Dedifferentiated amniotic fluid mesenchymal stem cell (primary cell): ENCODE results near the gene IER3.

ENCODE experiments used
- DNase-seq: peaks from one replicate; pipeline ENCODE4 v3.0.0-alpha.2; 2016; ENCODE audit errors: extremely low spot score

The IER3 gene

DNA sequence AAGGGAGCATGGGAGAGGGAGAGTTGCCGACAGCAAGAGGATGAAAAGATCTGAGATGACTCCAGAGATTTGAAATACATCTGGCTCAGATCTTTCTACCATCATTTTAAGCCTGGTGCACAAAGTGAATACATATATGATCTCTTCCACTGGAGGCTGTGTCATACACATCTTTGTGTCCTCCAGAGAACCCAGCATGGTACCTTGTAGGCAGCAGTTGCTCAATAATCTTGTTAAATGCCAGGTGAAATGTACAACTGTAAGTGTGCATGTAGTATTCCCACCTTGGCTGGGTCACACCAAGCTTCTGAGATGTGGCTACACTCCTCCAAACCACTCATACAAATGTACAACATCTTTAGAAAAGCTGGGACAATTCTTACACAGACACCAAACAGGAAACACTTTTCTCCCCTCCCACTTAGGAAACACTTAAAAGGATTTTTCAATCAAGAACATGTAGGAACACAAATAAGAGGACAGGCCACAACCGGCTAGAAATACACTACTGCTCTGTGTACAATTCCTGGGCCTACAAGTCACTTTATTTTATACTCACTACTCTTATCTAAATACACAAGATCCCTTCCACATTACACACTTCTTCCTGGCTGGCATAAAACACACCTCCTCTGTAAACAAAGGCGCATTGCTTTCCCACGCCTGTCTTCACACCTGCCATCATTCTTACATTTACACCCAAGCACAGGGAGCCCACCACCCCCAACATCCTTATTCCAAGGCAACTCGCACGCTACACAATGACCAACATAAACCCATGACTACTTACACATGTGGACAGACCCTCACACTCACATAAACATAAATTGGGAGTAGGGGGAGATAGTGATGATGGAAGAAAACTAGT lies 3.8 kb upstream of the IER3 start:
- no peak for DNase-seq

DNA sequence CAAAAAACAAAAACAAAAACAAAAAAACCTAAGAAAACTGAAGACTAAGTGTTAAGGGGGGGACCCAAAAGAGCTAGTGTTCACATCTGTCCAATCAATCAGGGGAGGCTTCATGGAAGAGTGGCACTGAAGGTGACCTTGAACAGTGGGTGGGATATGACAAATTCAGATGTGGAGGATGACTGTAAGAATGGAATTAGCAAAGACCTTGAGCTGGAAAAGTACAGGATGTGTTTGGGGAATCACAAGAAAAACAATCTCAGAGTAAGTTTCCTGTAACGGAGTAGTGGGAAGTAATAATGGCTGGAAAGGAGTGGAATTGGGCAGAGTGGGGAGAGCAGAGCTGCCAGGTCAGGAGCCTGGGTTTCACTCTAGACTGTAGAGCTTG lies 2.9 kb upstream of the IER3 start:
- DNase-seq, result no peak

DNA sequence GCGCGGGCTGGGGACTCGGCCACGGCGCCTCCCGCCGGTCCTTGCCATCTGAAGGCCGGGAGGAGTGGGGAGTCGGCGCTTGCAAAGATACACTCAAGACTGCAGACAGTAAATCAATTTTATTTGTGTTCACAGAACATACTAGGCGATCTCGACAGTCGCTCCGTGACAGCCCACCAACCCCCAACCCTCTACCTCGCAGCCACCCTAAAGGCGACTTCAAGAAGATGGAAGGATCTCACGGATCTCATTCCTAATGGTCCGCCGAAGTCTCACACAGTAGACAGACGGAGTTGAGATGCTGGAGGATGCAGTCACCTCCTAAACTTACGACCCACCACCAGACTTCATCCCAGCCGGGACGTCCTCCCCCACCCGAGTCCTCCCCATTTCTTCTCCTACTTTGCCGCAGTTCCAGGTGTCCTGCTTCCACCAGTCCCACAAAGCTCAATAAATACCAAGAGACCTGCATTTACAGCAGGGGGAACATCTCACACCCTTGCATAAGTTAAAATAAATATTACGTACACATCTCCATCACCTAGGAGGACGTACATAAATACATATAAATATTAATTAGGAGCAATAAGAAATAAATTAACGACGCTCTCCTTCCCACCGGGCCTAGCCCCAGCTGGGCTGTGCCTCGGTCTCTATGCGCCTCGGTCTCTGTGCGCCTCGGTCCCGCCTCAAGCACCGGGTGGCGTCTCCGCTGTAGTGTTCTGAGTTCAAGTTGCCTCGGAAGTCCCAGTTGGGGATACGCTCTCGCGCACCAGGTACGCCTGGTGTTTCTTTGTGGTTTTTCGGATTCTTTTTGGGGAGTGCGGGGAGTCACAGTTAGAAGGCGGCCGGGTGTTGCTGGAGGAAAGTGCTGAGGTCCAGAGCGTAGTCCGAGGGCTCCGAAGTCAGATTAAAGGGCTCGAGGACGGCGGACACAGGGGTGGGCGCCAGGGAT lies 971 bp downstream of the IER3 start:
- no peak for DNase-seq

DNA sequence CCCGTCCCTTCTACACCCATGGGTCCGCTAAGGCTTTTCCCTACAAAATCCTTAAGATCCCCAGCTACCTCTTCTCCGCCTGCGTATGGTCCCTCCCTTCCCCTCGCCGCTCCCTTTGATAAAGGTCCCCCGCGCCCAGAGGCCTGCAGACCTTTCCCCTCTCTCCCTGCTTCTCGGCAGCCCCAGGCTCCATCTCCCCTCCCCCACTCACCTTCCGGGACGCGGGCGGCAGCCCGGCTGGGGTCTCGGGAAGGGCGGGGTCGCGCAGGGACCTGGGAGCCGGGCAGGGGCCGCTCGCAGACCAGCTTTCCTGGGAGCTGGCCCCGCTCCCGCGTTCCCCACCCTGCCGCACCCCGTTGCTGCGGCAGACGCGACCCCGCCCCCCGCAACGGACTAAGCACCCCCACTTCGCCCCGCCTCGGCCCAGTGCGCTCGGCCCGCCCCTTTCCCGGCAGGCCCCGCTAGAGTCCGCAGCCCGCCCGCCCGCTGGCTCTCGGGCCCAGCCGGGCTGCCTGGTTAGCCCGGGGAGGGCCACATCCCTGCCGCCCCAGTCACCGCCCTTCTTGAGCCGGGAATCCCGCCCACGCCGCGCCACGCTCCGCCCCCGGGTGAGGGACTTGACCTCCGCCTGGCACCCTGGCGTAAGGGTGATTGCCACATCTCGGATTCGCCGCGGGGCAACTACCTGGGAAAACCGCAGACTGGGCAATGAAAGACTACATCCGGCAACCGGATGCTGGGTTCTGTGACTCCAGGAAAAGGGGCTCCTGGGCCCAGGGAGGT lies 1.8 kb downstream of the IER3 start, which contains the start of gene FLOT1:
FLOT1 (minus strand) TSS at position 372 of the 783 bp plus-strand sequence. CDS start 498 bp downstream, outside the sequence.
- DNase-seq, result peak; percentile 90

DNA sequence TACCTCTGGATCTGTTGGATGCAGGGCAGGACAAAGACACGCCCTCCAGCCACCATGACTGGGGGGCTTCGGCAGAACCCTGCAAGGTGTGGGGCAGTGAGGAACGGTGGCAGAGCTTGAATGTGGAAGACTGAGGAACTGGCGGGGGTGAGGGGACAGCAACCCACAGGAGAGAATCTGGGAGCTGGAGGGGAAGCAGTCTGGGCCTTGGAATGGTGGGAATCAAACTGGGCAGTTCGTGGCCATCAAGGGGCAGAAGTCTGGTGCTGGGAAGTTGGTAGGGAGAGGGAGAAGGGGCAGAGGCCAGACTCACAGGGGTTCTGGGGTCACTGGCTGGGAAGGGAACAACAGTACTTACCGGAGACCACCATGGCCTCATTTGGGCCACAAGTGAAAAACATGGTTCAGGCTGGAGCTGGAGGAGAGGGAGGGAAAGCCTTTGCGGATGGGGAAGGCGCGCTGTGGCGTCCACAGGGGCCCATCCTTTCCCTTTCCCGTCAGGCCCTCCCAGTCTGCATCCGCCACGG lies 2.5 kb downstream of the IER3 start:
- DNase-seq, result no peak

DNA sequence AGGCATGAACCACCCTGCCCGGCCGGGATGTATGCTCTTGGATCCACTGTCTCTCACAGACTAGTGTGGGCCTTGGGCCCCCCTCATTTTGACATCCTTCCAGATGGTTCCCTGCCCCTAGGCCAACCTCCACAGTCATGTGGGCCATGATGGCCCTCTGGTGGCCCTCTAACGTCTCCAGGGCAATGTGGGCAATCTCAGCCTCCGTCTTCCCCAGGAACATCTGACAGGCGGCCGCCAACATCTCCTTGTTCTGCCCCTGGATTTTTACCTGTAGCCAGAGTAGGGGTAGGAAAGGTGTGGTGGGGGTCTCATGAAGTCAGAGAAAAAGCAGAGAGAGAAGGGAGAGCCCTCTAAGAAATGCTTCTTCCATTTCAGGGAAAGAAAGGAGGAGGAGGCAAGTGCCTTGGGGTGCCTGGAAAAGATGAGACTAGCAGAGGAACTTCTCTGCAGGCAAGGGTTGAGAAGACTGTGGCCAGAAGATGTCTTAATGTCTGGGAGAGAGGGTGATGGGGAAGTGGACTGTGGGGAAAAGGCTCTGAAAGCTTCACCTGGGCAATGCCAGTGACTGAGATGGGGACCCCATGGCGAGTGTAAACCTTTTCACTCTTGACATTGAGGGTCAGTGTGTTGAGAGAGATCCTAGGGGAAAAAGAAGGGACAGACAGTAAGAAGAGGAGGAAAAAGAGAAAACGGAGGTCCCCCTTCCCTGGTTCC lies 3.1 kb downstream of the IER3 start:
- no peak for DNase-seq

DNA sequence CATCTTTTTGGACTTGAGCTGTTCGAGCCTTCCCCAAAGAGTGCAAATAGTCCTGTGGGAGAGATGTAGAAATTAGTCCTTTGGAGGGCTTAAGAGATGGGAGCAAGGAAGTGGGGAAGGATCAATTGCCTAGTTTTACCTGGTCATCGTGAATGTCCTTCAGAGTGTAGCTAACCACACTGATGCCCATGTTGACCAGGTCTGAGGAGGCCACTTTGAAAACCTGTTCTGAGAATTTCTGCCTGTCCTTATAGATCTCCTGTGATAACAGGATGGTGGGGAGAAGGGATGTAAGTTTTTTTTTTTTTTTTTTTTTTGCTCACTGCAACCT lies 3.8 kb downstream of the IER3 start:
- no peak for DNase-seq

DNA sequence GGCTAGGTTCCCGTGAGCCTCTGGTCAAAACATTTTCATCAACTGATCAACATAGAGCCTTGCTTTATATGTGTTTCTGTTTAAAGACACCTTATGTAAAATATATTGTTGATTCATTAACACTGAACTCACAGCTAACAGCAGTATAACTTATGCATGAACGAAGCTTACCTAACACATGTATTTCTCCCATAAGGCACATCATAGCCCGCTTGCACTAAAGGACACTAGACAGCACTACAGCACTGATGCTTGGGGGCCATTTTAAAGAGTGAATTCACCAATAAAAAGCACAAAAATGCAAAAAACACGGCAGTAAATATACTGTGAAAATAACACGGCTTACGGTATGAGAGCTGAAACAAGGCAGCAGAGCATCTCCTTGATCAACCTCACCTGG lies 5.8 kb downstream of the IER3 start:
- no peak for DNase-seq

DNA sequence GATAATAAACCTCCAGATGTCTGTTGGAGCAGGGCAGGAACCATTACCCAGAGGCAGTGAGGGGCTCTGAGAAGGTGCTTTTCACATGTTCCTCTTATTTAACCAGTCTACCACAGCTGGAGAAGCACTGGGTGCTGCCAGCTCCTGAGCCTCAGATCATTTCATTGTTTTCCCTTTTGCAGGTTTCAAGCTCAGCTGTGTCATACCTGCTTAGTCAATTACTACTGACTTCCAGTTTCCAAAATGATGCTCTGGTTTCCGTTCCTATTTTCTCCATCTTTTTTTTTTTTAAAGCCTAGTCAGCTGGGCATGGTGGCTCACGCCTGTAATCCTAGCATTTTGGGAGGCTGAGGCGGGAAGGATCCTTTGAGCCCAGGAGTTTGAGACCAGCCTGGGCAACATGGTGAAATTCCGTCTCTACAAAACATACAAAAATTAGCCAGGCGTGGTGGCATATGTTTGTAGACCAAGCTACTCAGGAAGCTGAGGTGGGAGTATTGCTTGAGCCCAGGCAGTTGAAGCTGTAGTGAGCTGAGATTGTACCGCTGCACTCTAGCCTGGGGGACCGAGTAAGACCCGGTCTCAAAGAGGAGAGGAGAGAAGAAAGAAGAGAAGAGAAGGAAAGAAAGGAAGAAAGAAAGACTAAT lies 8.6 kb downstream of the IER3 start:
- no peak for DNase-seq

DNA sequence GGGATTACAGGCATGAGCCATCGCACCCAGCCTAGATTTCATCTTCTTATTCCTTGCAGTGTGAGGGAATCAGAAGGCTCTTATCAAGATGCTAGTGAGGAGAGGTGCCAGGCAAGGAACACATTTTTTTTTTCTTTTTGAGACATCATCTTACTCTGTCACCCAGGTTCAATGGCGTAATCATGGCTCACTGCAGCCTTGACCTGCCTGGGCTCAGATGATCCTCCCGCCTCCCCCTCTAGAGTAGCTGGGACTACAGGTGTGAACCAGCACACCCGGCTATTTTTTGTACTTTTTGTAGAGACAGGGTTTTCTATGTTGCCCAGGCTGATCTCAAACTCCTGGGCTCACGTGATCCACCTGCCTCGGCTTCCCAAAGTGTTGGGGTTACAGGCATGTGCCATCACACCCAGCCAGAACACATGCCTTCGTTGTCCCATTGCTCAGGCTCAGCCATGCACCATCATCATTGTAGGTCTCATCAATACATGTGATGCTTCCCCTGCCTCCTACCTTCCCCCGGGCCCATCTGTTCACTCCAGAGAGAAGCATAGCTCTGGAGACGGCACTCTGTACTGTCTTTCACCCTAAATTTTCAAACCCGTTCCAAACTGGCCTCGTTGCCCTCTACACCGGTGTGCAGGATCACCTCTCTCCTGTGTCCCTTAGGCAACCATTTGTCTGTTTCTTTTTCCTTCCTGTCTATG lies 12.0 kb downstream of the IER3 start:
- DNase-seq, result no peak

DNA sequence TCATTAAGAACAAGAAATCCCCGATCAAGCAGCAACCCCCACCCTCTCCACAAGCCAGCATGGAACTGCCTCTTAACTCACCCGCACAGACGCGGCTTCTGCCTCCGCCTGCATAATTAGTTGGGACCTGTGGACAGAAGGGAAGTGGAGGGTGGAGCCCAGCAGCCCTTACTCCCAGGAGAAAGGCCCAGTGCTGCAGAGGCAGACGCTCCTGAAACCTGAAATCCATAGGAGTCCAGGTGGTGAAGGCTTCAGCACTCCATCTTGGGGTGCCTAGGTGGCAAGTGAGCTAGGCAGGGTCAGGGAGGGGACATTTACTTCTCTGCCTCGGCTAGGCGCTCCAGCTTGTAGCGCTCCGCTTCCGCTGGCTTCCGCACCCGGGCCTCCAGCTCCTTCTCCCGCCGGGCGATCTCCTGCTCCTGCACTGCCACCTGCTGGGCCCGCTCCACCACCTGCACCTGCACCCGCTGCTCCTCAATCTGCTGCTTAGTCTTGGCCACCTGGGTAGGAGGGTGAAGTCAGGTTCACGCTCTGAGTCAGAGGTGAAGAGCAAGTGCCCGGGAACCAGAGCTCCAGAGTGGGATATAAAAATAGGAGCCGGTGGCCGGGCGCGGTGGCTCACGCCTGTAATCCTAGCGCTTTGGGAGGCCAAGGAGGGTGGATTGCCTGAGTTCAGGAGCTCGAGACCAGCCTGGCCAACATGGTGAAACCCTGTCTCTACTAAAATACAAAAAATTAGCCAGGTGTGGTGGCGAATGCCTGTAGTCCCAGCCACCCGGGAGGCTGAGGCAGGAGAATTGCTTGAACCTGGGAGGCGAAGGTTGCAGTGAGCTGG lies 13.5 kb downstream of the IER3 start:
- no peak for DNase-seq

DNA sequence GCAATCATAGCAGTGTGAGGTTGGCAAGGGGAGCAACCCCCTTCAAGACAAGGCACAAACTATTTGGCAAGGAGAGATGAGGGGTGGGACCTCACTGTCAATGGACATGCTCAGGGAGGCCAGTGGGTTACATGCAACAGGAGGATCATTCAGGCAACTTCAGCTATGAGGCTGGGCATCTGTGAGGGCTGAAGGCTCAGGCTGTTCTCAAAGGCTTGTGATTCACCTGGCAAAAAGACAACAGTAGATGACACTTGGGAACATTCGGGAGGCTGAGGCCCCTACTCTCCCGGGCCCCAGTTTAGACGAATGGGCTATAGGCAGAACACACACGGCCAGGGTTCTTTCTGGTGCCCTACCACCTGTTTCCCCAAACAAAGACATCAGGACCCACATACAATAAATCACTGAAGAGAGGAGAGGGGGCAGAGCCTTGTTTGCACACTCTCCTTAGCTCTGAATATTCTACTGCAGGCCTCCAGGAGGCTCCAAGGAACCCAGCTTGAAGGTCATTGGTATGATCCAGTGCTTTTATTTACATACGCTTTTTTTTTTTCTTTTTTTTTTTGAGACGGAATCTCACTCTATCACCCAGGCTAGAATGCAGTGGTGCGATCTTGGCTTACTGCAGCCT lies 16.3 kb downstream of the IER3 start:
- DNase-seq, result no peak

DNA sequence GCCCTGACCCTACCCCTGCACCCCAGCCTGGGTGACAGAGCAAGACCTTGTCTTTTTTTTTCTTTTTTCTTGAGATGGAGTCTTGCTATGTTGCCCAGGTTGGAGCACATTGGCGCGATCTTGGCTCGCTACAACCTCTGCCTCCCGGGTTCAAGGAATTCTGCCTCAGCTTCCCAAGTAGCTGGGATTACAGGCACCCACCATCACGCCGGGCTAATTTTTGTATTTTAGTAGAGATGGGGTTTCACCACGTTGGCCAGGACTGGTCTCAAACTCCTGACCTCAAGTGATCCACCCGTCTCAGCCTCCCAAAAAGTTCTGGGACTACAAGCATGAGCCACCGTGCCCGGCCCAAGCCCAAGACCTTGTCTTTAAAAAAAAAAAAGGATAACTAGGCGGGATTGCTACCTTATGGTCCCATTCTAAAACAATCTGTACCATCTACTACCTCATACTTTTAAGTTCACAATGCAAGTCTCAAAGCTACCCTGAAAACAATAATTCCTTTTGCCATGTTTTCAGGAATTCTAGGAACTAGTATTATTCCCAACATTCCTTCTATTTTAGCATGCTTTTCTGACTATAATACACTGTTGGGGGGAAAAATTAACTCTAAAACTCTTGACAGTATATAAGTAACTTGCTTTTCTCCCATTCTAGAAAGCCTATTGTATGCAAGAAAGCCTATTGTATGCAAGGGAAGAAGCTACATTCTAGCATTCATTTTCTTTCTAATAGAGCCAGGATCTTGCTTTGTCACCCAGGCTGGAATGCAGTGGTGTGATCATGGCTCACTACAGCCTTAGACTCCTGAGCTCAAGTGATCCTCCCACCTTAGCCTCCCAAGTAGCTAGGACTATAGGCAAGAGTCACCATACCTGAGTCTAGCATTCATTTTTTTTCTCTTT lies 17.6 kb downstream of the IER3 start:
- no peak for DNase-seq

DNA sequence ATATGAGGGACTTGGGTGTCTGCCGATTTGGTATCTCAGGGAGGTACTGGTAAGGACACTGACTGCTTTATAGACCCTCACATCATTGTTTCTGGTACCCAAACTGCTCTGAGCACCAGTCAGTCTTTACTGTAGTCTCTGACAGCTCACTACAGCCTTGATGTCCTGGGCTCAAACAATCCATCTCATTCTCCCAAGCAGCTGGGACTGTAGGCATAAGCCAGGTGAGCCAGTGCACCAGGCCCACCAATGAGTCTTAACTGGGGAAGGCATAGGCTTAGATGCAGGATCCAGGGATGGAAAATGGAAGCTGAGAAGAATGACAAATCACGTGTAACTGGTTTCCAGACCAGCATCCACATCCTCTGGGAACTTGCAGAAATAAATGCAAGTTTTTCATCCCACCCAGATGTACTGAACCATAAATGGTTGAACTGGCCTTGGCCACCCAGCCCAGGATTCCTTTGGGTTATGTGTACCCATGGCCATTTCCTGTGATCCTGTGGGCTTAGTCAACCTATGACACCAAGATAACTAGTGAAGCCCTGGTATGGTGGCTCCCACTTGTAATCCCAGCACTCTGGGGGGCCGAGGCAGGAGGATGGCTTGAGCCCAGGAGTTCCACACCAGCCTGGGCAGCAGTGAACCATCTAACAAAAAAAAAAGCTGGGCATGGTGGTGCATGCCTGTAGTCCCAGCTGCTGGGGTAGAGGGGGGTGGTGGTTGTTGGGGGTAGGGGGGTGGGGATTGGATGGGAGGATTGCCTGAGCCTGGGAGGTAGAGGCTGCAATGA lies 18.4 kb downstream of the IER3 start:
- no peak for DNase-seq

DNA sequence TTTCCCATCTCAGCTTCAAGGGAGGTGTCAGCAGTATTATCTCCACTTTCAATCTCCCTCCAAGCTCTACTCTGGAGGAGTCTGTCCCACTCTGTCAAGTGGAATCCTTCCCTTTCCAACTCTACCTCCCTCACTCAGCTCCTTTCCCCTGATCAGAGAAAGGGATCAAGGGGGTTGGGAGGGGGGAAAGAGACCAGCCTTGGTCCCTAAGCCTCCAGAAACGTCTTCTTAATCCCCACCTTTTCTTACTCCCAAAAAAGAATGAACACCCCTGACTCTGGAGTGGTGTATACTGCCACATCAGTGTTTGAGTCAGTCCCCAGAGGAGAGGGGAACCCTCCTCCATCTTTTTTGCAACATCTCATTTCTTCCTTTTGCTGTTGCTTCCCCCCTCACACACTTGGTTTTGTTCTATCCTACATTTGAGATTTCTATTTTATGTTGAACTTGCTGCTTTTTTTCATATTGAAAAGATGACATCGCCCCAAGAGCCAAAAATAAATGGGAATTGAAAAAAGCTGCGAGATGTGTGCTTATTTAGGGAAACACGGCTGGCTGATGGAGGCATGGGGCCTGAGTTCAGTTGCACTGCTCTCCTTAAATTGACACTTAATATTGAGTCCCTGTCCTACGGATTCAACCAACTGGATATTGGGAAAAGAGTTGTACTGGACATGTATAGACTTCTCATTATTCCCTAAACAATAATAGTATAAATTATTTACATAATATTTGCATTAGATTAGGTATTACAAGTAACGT lies 19.3 kb downstream of the IER3 start:
- no peak for DNase-seq
